Measurements from ENCODE around the gene SLC7A11.

DNA sequence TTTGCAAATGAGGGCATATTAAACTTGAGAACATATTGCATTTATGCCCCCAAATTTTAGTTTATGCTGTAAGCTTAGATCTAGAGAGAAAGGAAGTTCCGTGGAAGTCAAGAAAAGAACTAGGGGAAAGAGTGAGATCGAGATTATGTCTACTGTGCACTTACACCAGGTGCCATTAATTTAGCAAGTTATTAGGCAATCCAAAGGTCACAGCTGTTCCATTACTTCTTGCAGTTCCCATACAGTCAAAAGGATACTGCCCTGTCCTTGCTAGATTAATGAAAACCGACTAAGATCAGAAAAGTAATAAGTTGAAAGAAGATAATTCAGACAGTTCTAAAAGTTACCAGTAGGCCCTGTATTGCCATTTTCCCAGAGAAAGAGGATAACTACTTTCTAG, 49.3 kb upstream of the SLC7A11 start:
- TF ChIP-seq, protein P1, sequence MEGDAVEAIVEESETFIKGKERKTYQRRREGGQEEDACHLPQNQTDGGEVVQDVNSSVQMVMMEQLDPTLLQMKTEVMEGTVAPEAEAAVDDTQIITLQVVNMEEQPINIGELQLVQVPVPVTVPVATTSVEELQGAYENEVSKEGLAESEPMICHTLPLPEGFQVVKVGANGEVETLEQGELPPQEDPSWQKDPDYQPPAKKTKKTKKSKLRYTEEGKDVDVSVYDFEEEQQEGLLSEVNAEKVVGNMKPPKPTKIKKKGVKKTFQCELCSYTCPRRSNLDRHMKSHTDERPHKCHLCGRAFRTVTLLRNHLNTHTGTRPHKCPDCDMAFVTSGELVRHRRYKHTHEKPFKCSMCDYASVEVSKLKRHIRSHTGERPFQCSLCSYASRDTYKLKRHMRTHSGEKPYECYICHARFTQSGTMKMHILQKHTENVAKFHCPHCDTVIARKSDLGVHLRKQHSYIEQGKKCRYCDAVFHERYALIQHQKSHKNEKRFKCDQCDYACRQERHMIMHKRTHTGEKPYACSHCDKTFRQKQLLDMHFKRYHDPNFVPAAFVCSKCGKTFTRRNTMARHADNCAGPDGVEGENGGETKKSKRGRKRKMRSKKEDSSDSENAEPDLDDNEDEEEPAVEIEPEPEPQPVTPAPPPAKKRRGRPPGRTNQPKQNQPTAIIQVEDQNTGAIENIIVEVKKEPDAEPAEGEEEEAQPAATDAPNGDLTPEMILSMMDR (IDR thresholded peaks at IDR 0.05) = no peak
- no peak for TF ChIP-seq POLR2A (IDR thresholded peaks at IDR 0.05)

All from body of pancreas (tissue), 4 donors.